GM19035 (cell line): ENCODE measurements around the gene CALML5.

Source experiments
- ATAC-seq: cut with Tn5 transposase; IDR thresholded peaks from one replicate; pipeline ENCODE4 v1.9.1; 2021; ENCODE audit not compliant: unreplicated experiment

Gene CALML5

DNA sequence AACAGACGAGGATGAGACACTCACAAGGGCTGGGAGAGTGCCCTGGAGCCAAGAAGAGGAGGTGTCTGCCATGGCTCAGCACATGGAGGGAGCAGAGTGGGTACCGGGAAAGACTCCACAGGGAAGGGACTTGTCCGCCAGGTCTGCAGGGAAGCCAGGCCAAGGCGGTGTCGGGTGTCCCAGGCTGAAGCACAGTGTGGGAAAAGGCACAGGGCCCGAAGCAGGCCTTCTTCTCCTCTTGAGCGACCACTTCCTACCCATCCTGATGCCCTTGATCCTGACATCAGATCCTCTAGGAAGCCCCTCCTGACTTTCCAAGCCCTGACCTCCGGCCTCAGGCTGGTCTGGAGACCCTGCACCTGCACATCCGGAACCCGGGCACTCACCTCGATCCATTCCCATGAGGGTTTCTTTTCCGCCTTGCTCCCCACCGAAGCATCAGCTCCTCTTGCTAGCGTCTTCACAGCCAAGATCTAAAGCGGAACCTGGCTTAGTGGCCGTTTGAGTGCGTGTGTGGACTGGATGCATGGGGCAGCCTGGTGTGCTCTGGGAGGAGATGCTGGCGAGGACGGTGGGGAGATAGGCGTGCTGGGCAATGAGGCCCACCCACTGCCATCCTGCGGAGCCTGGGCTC, 33.8 kb upstream of the CALML5 start:
- no peak for ATAC-seq

DNA sequence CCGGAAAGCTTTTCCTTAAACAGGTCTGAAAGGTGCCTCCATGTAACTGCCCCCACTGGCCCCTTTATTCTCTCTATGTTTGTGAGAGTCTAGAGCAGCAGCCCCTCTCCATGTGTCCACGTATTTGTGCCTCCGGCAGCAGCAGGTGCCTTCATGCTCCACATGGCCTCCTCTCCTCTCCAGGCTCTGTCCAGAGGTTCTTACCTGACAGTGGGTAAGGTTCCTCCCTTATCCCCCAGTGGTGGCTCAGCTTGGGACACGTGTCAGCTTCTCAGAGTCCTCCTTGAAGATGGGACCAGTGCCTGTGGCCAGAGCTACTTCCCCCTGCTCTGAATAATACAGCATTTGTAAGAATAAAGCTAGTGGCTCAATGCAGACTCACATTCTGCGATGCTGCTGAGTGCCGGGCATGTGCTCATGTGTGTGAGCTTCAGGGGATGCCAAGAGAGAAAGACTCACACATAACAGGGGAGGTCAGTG, 33.3 kb upstream of the CALML5 start:
- ATAC-seq, result no peak

DNA sequence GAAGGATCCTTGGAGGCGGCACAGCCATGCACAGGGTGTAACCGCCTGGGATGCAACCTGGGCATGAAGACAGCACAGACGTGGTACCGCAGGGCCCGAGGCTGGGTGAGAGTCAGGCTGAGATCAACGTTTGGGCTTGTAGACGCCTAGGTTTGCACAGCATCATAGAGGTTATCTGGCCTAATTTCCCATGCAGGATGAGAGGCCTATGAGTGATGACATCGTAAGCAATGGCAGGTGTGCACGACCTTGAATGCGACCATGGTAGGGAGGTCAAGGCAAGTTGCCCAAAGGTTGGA, 32.9 kb upstream of the CALML5 start:
- no peak for ATAC-seq

DNA sequence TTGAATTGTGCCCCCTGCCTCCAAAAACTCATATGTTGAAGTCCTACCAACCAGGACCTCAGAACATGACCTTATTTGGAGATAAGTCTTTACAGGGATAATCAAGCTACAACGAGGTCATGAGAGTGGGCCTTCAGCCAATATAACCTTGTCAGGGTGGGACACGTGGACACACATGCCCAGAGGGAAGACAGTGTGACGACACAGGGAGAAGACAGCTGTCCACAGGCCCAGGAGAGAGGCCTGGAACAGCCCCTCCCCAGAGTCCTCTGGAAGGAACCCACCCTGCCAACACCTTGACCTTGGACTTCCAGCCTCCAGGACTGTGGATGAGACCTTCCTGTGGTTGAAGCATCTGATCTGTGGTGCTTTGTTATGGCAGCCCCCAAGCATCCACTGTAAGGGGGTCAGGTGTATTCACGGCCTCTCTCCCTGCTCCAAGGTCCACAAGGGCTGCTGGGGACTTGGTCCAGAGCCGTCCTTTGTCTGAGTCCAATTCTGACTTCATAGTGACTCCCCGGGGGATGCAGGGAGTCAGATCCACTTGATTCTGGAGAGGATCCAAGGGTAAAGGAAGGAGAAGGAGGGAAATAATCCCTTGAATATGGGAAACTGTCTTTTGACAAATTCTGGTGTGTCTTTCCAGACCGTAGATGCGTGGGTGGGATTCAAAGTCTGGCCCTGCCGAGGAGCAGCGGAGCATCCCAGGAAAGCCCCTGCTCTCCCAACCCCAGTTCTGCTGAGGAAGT, 32.4 kb upstream of the CALML5 start:
- ATAC-seq, result no peak

DNA sequence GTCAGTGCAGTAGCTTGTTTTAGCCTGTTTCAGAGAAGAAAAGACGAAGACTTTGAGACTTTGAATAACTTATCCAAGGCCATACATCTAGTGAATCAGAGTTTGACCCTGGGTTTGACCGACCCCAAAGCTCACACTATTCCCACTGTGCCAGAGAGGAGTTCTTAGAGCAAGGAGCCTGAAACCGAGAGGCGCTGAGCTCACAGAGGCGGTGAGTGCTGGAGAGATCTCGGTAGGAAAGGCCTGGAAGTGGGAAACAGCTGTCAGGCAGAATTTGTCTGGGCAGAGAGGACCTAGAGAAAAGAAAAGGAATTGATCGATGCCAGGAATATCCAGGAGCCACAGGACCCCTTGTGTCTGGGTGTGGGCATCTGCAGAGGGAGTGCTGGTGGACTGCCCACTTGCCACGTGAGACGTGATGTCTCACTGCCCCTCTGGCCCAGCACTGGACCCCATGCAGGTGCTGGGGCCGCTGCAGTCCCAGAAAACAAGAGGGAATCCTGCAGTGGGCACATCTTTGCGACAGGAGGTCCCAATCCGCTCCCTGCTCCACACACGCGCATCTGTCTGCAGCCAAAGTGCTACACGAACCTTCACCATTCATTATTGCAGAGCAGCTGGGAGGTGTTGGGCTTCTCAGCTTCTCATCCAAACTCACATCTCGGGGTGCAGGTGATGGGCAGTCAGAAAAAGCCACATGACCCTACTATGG, 31.6 kb upstream of the CALML5 start:
- no peak for ATAC-seq

DNA sequence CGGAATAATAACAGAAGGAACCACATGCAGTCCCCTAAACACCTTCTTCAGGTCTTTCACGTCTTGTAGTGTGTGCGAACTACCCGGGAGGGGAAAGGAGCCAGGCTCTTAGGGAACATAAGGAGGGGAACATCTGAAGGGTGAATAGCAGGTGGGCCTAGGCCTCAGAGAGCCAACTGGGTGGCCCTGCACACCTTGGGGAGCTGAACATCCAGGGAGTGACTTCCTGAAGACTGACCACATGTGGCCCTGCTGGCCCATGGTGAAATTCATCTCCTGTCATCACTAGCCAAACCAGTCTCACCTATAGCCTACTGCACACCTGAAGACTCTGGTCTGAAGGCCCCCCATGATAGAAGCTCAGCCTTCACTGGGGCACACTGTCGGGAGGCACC, 31.0 kb upstream of the CALML5 start:
- no peak for ATAC-seq

DNA sequence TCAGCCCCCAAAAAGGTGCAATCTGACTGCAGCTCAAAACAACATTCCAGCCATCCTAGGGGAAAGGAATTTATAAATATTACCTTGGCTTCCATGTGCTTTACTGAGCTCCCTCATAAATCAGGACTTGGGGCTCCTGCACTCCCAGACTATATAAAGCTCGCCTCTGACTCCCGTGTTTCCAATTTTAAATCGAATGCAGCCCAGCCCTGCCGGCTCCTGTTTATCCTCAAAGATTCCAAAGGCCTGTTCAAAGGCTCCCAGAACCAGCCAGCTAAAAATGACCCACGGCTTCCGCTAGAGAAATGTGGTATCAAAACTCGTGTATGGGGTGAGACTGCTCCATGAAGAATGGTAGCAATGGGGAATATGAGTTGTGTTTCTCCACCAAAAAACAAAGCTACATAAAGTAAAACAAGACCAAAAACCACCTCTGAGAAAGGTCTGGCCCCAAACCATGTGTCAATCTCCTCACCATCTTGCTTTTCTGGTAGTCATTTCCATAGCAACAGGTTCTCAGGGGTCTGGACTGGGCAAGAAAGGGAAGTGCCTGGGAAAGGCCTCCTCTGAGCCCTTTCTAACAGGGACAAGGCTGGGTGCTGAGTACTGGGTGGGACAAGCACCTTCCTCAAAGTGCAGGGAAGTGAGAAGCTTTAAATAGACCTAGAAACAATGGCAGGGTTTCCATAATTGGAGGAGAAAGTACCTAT, 30.5 kb upstream of the CALML5 start:
- ATAC-seq, result no peak

DNA sequence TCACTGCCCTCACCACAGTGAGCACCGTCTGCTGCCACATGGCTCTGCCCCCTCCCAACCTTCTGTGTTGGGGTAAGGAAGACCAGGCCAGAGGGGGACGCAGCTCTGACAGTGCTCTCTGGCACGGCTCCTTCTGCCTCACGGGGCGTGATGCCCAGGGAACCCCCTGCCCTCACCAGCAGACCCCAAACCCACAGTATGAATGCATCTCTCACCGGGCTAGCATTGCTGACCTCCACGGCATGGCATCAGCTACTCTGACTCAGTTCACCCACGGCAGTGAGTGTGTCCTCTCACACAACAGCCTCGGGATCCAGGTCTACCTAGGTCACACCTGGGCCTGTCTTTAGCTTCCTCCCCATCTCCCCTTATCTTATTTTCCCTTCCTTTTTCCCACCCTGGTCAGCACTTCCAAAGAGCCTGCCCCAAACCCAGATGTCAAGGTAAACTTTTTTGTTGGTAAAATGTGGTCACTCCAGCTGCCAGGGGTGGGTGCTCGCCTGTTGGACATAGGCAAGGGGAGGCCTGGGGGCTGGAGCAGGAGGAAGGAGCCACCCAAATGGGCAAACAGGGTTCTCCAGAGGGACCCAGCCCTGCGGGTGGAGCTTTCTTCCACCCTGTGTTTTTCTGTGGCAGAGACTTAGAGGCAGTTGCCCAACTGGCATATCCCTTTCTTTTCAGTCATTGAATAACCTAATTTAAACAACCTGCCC, 29.8 kb upstream of the CALML5 start:
- no peak for ATAC-seq

DNA sequence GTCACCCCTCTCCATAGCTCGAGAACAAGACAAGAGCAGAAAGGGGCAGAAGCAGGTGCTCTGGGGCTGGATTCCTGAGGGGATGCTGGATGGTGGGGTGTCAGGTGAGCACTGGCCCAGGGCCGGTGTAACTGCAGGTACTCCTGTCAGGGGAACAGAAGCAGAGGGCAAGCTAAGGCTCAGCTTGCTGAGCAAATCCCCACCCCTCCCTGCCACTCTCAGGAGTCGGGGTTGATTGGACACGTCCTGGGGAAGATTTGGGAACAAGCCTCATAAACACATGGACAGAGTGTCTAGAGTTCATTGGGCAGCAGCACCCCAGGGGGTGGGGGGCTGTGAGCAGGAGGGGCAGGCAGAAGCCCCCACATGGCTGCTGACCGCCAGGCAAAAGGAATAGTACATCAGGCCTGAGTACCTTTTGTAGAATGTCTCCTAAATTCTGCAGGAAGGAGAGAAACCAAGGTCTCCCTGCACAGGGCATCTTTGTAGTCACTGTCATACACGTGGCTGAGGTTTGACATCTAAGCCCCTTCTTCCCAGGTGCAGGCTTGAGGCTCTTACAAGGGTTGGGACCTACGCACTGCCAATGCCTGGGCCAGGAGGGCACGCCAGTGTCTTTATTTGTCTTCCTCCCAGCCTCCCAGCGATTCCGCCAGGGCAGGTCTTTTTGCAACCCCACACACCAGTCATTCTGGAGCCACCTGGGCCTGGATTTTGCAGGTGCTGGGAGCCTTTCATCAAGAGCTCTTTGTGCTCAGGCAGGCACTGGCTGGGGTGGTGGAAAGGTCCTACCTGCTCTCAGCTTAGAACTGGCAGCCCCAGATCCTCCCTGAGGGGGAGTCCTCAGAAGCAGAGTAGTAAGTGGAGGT, 28.2 kb upstream of the CALML5 start:
- ATAC-seq, result no peak

DNA sequence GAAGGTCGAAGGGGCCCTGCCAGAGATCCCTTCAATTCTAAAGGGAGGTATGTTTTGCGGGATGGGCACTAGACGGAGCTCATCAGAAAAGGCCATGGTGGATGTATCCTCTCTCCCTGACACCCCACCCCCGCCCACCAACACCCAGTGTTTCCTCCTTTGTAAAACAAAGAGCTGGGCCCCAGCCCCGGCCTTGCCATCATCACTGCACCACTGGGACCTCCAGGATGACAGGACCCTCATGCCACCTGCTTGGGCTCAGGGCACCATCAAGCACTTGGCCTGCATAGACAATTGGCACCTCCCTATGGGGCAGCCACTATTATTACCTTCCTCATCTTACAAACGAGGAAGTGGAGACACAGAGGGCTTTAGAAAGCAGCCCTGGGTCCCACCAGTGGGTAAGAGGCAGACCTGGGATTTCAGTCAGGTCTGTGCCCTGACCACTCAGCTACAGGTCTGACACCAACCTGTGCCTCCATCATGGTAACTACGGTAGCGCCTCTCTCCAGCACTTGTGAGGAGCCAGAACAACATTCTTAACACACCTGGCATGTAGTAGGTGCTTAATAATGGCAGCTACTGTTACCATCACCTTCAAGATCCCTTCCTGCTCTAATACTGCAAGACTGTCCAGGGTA, 27.4 kb upstream of the CALML5 start:
- ATAC-seq, result no peak

DNA sequence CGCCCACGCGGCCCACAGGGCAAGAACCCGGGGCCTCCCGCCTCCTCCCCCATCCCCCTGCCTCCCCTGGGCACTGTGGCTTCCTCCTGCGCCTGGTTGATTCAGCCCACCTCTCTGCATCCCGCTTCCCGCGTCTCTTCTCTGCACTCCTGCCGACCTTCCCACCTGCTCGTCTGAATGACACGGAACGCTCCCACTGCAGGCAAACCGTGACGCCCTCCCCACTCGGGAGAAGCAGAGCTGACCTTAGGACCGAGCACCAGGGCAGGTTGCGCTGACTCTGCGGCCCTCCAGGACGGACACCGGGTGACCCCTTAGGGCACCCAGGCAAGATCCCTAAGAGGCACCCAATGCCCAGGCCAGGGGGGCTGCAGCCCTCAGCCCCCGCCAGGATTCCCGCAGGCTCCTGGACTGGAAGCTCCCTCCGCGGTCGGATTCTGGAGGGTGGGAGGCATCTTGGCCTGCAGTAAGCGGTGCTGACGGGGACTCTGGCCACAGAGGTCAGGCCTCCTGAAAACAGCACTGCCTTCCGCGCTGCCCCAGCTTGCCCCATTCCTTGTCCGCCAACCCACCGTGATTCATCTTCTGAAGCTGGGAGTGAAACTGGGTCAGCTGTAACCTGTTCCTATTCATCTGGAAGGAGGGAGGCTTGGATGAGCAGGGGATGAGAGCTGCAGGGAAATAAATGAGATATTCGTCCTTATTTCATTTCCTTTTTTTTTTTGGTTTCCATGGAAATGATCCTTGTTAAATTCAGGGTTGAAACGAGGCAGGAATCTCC, 26.4 kb upstream of the CALML5 start:
- no peak for ATAC-seq

DNA sequence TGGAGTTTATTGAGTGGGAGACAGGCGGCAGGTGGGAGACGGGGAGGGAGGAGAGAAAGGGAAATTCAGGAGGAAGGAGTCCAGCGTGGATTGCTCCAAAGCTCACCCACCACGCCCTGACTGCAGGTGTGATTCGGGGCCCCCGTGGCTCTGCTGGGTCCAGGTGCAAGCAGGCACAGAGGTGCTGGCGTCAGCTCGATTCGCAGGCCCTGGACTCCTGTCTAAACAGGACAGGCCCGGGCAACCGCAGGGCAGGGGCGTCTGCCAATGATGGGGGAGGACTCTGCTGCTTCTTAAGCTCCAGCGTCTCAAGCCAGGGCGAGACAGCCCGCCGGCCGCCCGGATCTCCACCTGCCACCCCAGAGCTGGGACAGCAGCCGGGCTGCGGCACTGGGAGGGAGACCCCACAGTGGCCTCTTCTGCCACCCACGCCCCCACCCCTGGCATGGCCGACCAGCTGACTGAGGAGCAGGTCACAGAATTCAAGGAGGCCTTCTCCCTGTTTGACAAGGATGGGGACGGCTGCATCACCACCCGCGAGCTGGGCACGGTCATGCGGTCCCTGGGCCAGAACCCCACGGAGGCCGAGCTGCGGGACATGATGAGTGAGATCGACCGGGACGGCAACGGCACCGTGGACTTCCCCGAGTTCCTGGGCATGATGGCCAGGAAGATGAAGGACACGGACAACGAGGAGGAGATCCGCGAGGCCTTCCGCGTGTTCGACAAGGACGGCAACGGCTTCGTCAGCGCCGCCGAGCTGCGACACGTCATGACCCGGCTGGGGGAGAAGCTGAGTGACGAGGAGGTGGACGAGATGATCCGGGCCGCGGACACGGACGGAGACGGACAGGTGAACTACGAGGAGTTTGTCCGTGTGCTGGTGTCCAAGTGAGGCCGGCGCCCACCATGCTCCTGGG, 25.5 kb upstream of the CALML5 start, which contains the start of gene CALML3:
TSS of gene CALML3 (plus strand) at position 321 of the 920 bp plus-strand sequence. CDS start at position 446, 125 bp downstream.
- ATAC-seq, result no peak

DNA sequence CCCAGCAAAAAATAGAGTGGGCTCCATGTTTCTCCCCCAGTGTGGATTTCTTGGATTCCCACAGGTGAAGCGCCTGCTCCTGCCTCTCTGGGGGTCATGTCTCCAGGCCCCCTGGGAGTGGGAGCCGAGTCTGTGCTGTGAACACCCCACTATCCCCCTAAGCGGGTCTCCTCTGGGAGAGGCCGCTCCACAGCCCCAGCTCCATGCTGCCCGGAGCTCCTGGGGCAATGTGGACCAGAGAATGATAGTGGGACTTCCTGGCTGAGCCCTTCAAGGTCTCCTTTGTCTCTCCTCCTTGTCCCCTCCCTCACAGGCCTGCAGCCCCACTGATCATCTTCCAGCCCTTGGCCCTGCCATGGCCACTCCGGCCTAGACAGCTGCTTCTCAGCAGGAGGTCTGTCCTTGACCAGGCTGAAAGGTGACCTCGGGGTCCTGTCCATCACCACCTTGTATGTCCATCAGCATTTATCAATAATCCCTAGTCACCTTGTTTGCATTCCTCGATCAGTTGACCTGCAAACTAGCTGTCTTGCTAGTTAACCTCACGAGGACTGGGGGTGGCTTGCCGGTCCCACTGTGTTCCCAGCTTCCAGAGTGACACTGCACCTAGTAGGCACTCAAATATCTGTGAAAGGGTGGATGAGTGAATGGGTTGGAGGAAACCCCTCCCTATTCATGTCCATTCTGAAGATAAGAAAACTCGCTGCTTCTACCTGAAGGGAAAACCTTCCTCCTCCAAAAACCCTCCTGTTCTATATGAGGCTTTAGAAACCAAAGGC, 24.6 kb upstream of the CALML5 start:
- no peak for ATAC-seq

DNA sequence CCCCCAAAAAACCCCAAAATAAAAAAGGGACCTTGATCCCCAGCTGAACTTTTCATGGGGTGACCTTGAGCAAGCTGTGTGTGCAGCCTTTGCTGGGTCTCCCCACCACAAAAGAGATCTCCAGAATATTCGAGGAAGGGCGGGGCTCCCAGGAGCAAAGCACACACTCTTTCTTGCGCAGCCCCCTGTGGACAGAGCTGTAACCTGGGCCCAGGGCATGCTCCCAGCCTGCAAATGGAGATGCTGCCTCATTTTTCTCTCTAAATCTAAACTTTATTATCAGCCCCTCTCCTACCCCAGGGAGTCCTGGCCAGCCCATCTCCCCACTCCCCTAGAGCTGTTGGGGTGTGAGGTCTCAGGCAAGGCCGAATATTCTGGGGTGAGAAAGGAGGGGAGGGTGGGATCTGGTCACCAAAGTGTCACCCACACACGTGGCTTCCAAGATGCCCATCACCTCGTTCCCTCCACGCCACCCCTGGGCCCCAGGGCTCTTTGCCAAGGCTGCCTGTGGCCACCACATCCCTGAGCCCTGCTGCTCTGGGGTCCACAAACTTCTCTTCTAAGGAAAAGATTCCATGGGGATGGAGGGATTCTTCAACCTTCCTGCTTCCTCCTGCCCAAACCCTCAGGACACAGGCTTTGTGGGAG, 23.7 kb upstream of the CALML5 start:
- no peak for ATAC-seq

DNA sequence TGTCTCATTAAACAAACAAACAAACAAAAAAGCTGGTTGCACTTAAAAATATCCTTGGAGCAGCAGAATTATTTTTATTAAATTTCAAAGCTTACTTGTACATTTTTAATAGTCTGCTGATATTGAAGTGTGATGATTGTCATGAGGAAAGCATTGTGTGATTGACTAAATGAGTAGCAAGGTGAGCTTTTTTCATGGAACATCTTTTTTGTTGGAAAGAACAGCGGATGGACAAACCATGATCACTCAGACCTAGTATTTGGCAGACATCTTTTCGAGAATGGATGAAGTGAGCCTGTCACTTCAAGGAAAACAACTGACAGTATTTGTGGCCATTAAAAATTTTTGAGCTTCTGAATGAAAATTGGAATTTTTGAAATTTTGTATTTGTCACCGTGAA, 19.7 kb upstream of the CALML5 start:
- no peak for ATAC-seq

DNA sequence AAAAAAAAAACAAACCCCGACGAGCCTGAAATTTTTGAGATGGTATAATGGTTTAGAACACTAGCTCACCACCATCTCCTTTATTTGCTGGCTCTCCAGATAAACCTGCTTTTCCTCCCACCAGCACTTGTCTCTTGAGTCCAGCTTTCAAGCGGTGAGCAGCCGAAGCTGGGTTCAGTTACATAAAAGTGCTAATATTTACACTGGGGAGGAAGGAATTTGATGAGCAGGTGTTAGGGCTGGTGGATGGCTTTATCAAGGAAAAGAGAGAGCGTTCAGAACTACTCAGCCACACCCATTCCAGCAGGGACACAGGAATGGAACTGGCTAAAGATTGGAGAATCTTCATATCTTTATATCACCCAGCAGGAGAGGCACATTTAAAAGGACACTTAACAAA, 18.8 kb upstream of the CALML5 start:
- ATAC-seq, result no peak
